Muscle of leg (tissue), 11 donors: ENCODE measurements around the gene UFSP2. TPM values are rescaled to one million over a fixed set of nuclear protein-coding genes. Genes with fewer than 3 reads are reported as not detected.

Source experiments
- DNase-seq: peaks from one replicate; pipeline ENCODE4 v3.0.0; 2013
- H3K27ac ChIP-seq: one replicate; pipeline ENCODE4 v1.5.1; 2013; ENCODE audit warnings: mild to moderate bottlenecking, low read length, control low read depth
- H3K27me3 ChIP-seq: one replicate; pipeline ENCODE4 v1.6.1; 2013; ENCODE audit warnings: low read length; ENCODE audit not compliant: control insufficient read depth, insufficient read depth
- H3K36me3 ChIP-seq: one replicate; pipeline ENCODE4 v1.6.1; 2013; ENCODE audit warnings: low read length; ENCODE audit not compliant: control insufficient read depth, insufficient read depth
- H3K4me1 ChIP-seq: one replicate; pipeline ENCODE4 v1.6.1; 2013; ENCODE audit warnings: low read length; ENCODE audit not compliant: control insufficient read depth, insufficient read depth
- H3K4me3 ChIP-seq: one replicate; pipeline ENCODE4 v1.5.1; 2013; ENCODE audit warnings: low read length, control low read depth
- H3K9me3 ChIP-seq: replicated peaks from 2 replicates; pipeline ENCODE4 v1.6.1; 2013; ENCODE audit warnings: low read depth, low read length; ENCODE audit not compliant: control insufficient read depth
- WGBS: methylation state at CpG from one replicate; pipeline ENCODE4 v1.1.5; 2013; ENCODE audit warnings: missing lambda C conversion rate; ENCODE audit not compliant: insufficient coverage; 5-methylcytosine and 5-hydroxymethylcytosine counted together
- polyA plus RNA-seq, 8 donors: library from polyadenylated mRNA; unstranded; fragments of 120-200 nt; gene quantifications; one replicate each; pipeline versions ENCODE4 v1.2.1 to v1.2.3, GENCODE V29; 2013; ENCODE audit warnings: inconsistent platforms in 1 of 8, low replicate concordance in 1 of 8; ENCODE audit not compliant: insufficient read length in 8 of 8, insufficient read depth in 1 of 8
- total RNA-seq: library from RNA; stranded (reverse); fragments of 120-200 nt; gene quantifications from one replicate; pipeline ENCODE4 v1.2.4, GENCODE V29; 2013

Gene UFSP2
- total and polyA plus RNA-seq, 9 donors = 35.7 to 57.2 (median 41.2) TPM

- H3K4me1 ChIP-seq = no peaks in the 10 kb centered on the region
- peaks cover 4% of the 10 kb centered on the region for H3K36me3 ChIP-seq
- no peaks in the 10 kb centered on the region for H3K9me3 ChIP-seq
- no peak overlapping the region for H3K27ac ChIP-seq
- H3K27me3 ChIP-seq = no peaks in the 10 kb centered on the region
- WGBS = 86% methylated on average over 2 of the region's 4 CpGs
- H3K4me3 ChIP-seq = no peak overlapping the region
- DNase-seq = no peak
These were observed 66.8 kb downstream of the UFSP2 start for GRCh38 chr4:185358959-185359358.

- no peaks in the 10 kb centered on the region for H3K9me3 ChIP-seq
- H3K4me3 ChIP-seq = no peak overlapping the region
- H3K36me3 ChIP-seq = peaks cover 4% of the 10 kb centered on the region
- no peaks in the 10 kb centered on the region for H3K4me1 ChIP-seq
- WGBS = no CpG with 5 or more reads among the region's 4 CpGs
- no peaks in the 10 kb centered on the region for H3K27me3 ChIP-seq
- no peak overlapping the region for H3K27ac ChIP-seq
- no peak for DNase-seq
These were observed 67.2 kb downstream of the UFSP2 start for GRCh38 chr4:185358514-185358913.

- Histone ChIP-seq H3K4me3 (no peak overlapping the region), H3K9me3 (no peaks in the 10 kb centered on the region), H3K27me3 (no peaks in the 10 kb centered on the region), H3K27ac (no peak overlapping the region), H3K36me3 (peaks cover 4% of the 10 kb centered on the region), H3K4me1 (no peaks in the 10 kb centered on the region)
- WGBS = 81% methylated on average over 4 of the region's 7 CpGs
- DNase-seq = no peak
These were observed 67.9 kb downstream of the UFSP2 start for GRCh38 chr4:185357733-185358440.

- WGBS = 19% methylated on average over 3 of the region's 5 CpGs
- peaks cover 6% of the 10 kb centered on the region for H3K36me3 ChIP-seq
- H3K27me3 ChIP-seq = no peaks in the 10 kb centered on the region
- no peaks in the 10 kb centered on the region for H3K9me3 ChIP-seq
- H3K4me1 ChIP-seq = no peaks in the 10 kb centered on the region
- H3K27ac ChIP-seq = peak overlapping the region; percentile 59
- H3K4me3 ChIP-seq = no peak overlapping the region
- peak; percentile 88 for DNase-seq
These were observed 68.6 kb downstream of the UFSP2 start for GRCh38 chr4:185357211-185357610.

- WGBS = 100% methylated on average over 1 of the region's 2 CpGs
- DNase-seq = no peak
- no peaks in the 10 kb centered on the region for H3K9me3 ChIP-seq
- H3K36me3 ChIP-seq = peaks cover 8% of the 10 kb centered on the region
- H3K27ac ChIP-seq = no peak overlapping the region
- no peaks in the 10 kb centered on the region for H3K27me3 ChIP-seq
- no peaks in the 10 kb centered on the region for H3K4me1 ChIP-seq
- H3K4me3 ChIP-seq = no peak overlapping the region
These were observed 73.0 kb downstream of the UFSP2 start for GRCh38 chr4:185352741-185353140.

- Histone ChIP-seq H3K27me3 (no peaks in the 10 kb centered on the region), H3K4me3 (no peak overlapping the region), H3K9me3 (no peaks in the 10 kb centered on the region), H3K4me1 (no peaks in the 10 kb centered on the region), H3K36me3 (peaks cover 8% of the 10 kb centered on the region), H3K27ac (no peak overlapping the region)
- WGBS = 85% methylated on average over 7 of the region's 7 CpGs
- no peak for DNase-seq
These were observed 73.6 kb downstream of the UFSP2 start for GRCh38 chr4:185352202-185352601.

- WGBS = 85% methylated on average over 13 of the region's 13 CpGs
- H3K4me1 ChIP-seq = no peaks in the 10 kb centered on the region
These were observed 74.1 kb downstream of the UFSP2 start for GRCh38 chr4:185351691-185352090.

More at GRCh38 chr4:185351691-185352090, 74.1 kb downstream of the UFSP2 start:
- no peaks in the 10 kb centered on the region for H3K27me3 ChIP-seq
- H3K36me3 ChIP-seq = peaks cover 11% of the 10 kb centered on the region
- H3K4me3 ChIP-seq = no peak overlapping the region
- DNase-seq = no peak
- no peak overlapping the region for H3K27ac ChIP-seq
- no peaks in the 10 kb centered on the region for H3K9me3 ChIP-seq

Other genes with a start within 250 kb of the UFSP2 start
- 19.1 TPM for gene CFAP97, start 222.0 kb downstream of the UFSP2 start, total RNA-seq
- gene CFAP97, start 222.0 kb downstream of the UFSP2 start, polyA plus RNA-seq = 10 to 100 TPM; 19.1 to 30.9 (median 25.0) TPM
- gene SNX25, start 216.4 kb downstream of the UFSP2 start, total RNA-seq = 14.6 TPM
- gene SNX25, start 216.4 kb downstream of the UFSP2 start, polyA plus RNA-seq = 1 to 10 TPM; 7.0 to 9.4 (median 8.0) TPM
- gene LRP2BP, start 30.0 kb downstream of the UFSP2 start, total RNA-seq = 4.1 TPM
- 1 to 10 TPM; 1.8 to 6.7 (median 3.3) TPM for gene LRP2BP, start 30.0 kb downstream of the UFSP2 start, polyA plus RNA-seq
- 12.3 TPM for gene ANKRD37, start 29.1 kb downstream of the UFSP2 start, total RNA-seq
- gene ANKRD37, start 29.1 kb downstream of the UFSP2 start, polyA plus RNA-seq = 10 to 100 TPM; 17.0 to 39.7 (median 23.6) TPM
- gene CCDC110, start 45.8 kb upstream of the UFSP2 start, total RNA-seq = 1.4 TPM
- gene CCDC110, start 45.8 kb upstream of the UFSP2 start, polyA plus RNA-seq = 1 to 10 TPM in 6 of 8 donors, under 1 TPM in 2; 0.84 to 1.7 (median 1.1) TPM
- gene PDLIM3, start 109.5 kb upstream of the UFSP2 start, total RNA-seq = 541 TPM
- gene PDLIM3, start 109.5 kb upstream of the UFSP2 start, polyA plus RNA-seq = 100 to 1,000 TPM; 306 to 515 (median 458) TPM